Cardiac fibroblast (primary cell): Measurements from ENCODE around the gene NPAS2.

Source experiments
- DNase-seq, 2 donors: peaks; one replicate each; pipeline versions ENCODE4 v3.0.0 to v3.0.0-alpha.2; 2010; ENCODE audit warnings: low read depth in 2 of 2
- H3K4me3 ChIP-seq, 2 donors: replicated peaks in 1 of 2; 1 replicate in 1 of 2; 2 replicates in 1 of 2; pipeline ENCODE4 v1.5.1; 2011; ENCODE audit warnings: low read depth in 2 of 2, low read length in 2 of 2, mild to moderate bottlenecking in 2 of 2, moderate library complexity in 1 of 2
- TF ChIP-seq, protein P1 (sequence below): IDR thresholded peaks from one replicate; pipeline ENCODE4 v1.5.1; 2011; ENCODE audit warnings: low read depth, mild to moderate bottlenecking, low read length, inconsistent platforms

The NPAS2 gene

GRCh38 chr2:100855606-100856005 is 35.7 kb downstream of the NPAS2 start:
- TF ChIP-seq, protein P1, sequence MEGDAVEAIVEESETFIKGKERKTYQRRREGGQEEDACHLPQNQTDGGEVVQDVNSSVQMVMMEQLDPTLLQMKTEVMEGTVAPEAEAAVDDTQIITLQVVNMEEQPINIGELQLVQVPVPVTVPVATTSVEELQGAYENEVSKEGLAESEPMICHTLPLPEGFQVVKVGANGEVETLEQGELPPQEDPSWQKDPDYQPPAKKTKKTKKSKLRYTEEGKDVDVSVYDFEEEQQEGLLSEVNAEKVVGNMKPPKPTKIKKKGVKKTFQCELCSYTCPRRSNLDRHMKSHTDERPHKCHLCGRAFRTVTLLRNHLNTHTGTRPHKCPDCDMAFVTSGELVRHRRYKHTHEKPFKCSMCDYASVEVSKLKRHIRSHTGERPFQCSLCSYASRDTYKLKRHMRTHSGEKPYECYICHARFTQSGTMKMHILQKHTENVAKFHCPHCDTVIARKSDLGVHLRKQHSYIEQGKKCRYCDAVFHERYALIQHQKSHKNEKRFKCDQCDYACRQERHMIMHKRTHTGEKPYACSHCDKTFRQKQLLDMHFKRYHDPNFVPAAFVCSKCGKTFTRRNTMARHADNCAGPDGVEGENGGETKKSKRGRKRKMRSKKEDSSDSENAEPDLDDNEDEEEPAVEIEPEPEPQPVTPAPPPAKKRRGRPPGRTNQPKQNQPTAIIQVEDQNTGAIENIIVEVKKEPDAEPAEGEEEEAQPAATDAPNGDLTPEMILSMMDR = no peak
- H3K4me3 ChIP-seq = no peak overlapping the region
- DNase-seq = no peak

- TF ChIP-seq, protein P1 = no peak
- no peak overlapping the region for H3K4me3 ChIP-seq
- DNase-seq = no peak
These were observed 36.8 kb downstream of the NPAS2 start for GRCh38 chr2:100856732-100857131.

GRCh38 chr2:100857341-100857740 is 37.4 kb downstream of the NPAS2 start:
- no peak overlapping the region for H3K4me3 ChIP-seq
- TF ChIP-seq, protein P1 = no peak
- no peak for DNase-seq

DNA sequence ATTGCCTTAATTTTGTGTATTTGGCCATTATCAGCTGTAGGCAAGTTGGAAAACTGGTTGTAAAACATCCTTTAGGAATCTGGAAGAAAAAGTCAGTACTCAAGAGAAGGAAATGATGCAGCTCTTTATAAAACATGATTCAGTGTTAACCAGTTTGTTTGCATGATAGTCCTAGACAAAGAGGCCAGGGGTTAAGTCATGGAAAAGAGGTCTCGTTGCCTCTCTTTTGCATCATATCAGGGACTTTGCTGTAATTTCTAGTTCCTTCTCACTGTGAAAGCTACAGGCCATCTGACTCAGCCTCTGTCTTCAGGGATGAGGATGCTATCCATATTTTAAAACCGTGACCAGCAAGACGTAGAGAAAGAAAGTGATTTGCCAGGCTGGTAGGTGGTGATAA is 38.0 kb downstream of the NPAS2 start:
- peak; percentile 71 to 92 for DNase-seq
- TF ChIP-seq, protein P1 = no peak
- H3K4me3 ChIP-seq = no peak overlapping the region

DNA sequence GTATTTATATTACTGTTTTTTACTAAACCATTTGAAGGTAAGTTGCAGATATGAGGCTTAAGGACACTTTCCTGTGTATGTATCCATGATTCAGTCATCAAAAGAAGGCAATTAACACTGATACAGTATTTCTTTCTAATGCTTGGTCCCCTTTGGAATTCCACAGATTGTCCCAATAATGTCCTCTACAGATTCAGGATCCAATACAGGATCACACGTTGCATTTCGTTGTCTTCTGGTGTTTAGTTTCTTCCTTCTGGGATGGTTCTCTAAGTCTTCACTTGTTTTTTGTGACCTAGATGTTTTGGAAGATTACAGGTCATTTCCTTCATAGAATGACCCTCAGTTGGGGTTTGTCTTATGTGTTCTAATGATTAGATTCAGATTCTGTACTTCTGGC is 40.0 kb downstream of the NPAS2 start:
- H3K4me3 ChIP-seq = no peak overlapping the region
- DNase-seq = no peak
- TF ChIP-seq, protein P1 = no peak

- no peak overlapping the region for H3K4me3 ChIP-seq
- no peak for DNase-seq
- TF ChIP-seq, protein P1 = no peak
These were observed 41.4 kb downstream of the NPAS2 start for GRCh38 chr2:100861340-100861739.

- DNase-seq = no peak
- H3K4me3 ChIP-seq = no peak overlapping the region
- TF ChIP-seq, protein P1 = no peak
These were observed 42.1 kb downstream of the NPAS2 start for GRCh38 chr2:100862081-100862480.
